ENCODE results near the gene ZNF382.

Gene ZNF382

DNA sequence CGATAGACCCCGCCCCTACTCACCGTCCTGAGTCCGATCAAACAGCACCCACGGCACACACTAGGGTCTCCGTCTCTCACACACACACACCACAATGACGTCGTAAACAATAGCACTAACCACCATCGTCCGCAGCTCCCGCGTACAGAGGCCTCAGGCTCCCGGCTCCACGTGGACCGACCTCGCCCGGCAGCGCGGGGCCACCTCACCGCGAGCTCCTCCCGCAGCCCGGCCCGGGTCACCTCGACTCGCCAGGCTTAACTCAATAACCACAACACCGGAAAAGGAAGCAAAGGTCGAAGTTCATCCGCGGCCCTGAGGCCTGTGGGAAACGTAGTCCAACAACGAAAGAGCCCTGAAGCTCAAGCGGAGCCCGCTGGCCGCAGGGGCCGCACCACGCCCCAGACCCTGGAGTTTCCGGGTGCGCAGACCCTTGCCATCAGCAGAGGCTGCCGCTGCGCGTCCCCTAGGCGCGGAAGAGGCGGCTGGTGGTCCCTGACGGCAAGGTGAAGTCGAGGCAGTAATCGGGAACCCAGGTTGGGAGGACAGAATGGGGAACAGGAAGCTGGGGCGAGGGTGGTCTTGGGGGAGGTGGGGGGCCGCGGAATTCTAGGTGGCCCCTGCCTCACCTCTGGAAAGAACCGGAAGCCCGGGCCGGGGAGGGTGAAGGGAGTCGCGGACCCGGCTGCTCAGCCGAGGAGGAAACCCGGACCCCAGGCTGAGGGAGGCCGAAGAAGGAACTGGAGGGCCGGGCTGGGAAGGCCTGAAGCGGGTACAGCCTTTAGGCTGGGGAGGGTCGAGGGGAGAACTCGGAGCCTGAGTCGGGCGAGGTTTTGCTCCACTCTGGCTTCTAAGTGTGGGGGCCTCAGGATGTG lies 31.9 kb upstream of the ZNF382 start, which contains the start of gene ZNF529 (continued):
- no peak for TF ChIP-seq ZNF677 (tag by site-specific recombination; IDR thresholded peaks at IDR 0.05)
- TF ChIP-seq ZNF133 (tag by site-specific recombination; IDR thresholded peaks at IDR 0.05): peak; percentile 82
- peak; percentile 99 for TF ChIP-seq ZBTB21 (tag by site-specific recombination; IDR thresholded peaks at IDR 0.05)
- 0 out of 2 replicates have a peak, but pooled peaks have one; percentile 46 for TF ChIP-seq OVOL3 (tag by site-specific recombination; IDR thresholded peaks at IDR 0.05)
- no peak for TF ChIP-seq GFI1B (tag by site-specific recombination; IDR thresholded peaks at IDR 0.05)
- TF ChIP-seq ZNF157 (tag by site-specific recombination; IDR thresholded peaks at IDR 0.05): peak; percentile 65
- no peak for TF ChIP-seq ZNF658 (tag by site-specific recombination; IDR thresholded peaks at IDR 0.05)
- TF ChIP-seq, protein P1, sequence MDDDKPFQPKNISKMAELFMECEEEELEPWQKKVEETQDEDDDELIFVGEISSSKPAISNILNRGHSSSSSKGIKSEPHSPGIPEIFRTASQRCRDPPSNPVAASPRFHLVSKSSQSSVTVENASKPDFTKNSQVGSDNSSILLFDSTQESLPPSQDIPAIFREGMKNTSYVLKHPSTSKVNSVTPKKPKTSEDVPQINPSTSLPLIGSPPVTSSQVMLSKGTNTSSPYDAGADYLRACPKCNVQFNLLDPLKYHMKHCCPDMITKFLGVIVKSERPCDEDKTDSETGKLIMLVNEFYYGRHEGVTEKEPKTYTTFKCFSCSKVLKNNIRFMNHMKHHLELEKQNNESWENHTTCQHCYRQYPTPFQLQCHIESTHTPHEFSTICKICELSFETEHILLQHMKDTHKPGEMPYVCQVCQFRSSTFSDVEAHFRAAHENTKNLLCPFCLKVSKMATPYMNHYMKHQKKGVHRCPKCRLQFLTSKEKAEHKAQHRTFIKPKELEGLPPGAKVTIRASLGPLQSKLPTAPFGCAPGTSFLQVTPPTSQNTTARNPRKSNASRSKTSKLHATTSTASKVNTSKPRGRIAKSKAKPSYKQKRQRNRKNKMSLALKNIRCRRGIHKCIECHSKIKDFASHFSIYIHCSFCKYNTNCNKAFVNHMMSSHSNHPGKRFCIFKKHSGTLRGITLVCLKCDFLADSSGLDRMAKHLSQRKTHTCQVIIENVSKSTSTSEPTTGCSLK (tag by site-specific recombination; IDR thresholded peaks at IDR 0.05): no peak
- peak; percentile 100 for TF ChIP-seq ZNF223 (tag by site-specific recombination; IDR thresholded peaks at IDR 0.05)
- peak; percentile 99 for TF ChIP-seq ZFP37 (tag by site-specific recombination; IDR thresholded peaks at IDR 0.05)
- TF ChIP-seq ZNF404 (tag by site-specific recombination; IDR thresholded peaks at IDR 0.05): no peak
- peak; percentile 99 for TF ChIP-seq ZNF629 (tag by site-specific recombination; IDR thresholded peaks at IDR 0.05)
- TF ChIP-seq, protein P2, sequence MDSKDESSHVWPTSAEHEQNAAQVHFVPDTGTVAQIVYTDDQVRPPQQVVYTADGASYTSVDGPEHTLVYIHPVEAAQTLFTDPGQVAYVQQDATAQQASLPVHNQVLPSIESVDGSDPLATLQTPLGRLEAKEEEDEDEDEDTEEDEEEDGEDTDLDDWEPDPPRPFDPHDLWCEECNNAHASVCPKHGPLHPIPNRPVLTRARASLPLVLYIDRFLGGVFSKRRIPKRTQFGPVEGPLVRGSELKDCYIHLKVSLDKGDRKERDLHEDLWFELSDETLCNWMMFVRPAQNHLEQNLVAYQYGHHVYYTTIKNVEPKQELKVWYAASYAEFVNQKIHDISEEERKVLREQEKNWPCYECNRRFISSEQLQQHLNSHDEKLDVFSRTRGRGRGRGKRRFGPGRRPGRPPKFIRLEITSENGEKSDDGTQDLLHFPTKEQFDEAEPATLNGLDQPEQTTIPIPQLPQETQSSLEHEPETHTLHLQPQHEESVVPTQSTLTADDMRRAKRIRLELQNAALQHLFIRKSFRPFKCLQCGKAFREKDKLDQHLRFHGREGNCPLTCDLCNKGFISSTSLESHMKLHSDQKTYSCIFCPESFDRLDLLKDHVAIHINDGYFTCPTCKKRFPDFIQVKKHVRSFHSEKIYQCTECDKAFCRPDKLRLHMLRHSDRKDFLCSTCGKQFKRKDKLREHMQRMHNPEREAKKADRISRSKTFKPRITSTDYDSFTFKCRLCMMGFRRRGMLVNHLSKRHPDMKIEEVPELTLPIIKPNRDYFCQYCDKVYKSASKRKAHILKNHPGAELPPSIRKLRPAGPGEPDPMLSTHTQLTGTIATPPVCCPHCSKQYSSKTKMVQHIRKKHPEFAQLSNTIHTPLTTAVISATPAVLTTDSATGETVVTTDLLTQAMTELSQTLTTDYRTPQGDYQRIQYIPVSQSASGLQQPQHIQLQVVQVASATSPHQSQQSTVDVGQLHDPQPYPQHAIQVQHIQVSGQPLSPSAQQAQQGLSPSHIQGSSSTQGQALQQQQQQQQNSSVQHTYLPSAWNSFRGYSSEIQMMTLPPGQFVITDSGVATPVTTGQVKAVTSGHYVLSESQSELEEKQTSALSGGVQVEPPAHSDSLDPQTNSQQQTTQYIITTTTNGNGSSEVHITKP (tag by site-specific recombination; IDR thresholded peaks at IDR 0.05): peak; percentile 91
- TF ChIP-seq KLF8 (tag by site-specific recombination; IDR thresholded peaks at IDR 0.05): peak; percentile 98
- TF ChIP-seq ZNF830 (tag by site-specific recombination; IDR thresholded peaks at IDR 0.05; ENCODE audit: low read depth): no peak
- TF ChIP-seq, protein P3, sequence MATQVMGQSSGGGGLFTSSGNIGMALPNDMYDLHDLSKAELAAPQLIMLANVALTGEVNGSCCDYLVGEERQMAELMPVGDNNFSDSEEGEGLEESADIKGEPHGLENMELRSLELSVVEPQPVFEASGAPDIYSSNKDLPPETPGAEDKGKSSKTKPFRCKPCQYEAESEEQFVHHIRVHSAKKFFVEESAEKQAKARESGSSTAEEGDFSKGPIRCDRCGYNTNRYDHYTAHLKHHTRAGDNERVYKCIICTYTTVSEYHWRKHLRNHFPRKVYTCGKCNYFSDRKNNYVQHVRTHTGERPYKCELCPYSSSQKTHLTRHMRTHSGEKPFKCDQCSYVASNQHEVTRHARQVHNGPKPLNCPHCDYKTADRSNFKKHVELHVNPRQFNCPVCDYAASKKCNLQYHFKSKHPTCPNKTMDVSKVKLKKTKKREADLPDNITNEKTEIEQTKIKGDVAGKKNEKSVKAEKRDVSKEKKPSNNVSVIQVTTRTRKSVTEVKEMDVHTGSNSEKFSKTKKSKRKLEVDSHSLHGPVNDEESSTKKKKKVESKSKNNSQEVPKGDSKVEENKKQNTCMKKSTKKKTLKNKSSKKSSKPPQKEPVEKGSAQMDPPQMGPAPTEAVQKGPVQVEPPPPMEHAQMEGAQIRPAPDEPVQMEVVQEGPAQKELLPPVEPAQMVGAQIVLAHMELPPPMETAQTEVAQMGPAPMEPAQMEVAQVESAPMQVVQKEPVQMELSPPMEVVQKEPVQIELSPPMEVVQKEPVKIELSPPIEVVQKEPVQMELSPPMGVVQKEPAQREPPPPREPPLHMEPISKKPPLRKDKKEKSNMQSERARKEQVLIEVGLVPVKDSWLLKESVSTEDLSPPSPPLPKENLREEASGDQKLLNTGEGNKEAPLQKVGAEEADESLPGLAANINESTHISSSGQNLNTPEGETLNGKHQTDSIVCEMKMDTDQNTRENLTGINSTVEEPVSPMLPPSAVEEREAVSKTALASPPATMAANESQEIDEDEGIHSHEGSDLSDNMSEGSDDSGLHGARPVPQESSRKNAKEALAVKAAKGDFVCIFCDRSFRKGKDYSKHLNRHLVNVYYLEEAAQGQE (tag by site-specific recombination; IDR thresholded peaks at IDR 0.05): peak; percentile 81; the same call in 1 of the 2 replicates
- no peak for TF ChIP-seq RBAK (tag by site-specific recombination; IDR thresholded peaks at IDR 0.05)
- peak; percentile 100 for TF ChIP-seq ZNF2 (tag by site-specific recombination; IDR thresholded peaks at IDR 0.05)
- TF ChIP-seq, protein P4, sequence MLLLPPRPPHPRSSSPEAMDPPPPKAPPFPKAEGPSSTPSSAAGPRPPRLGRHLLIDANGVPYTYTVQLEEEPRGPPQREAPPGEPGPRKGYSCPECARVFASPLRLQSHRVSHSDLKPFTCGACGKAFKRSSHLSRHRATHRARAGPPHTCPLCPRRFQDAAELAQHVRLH (tag by site-specific recombination; IDR thresholded peaks at IDR 0.05): peak; percentile 95
- no peak for TF ChIP-seq ZNF776 (tag by site-specific recombination; IDR thresholded peaks at IDR 0.05; ENCODE audit: borderline replicate concordance)
- TF ChIP-seq ZFP41 (tag by site-specific recombination; IDR thresholded peaks at IDR 0.05; ENCODE audit: borderline replicate concordance): no peak; the same call in 1 of the 2 replicates
- TF ChIP-seq ZNF140 (tag by site-specific recombination; IDR thresholded peaks at IDR 0.05): no peak
- peak; percentile 90; the same call in 1 of the 2 replicates for TF ChIP-seq KLF7 (tag by site-specific recombination; IDR thresholded peaks at IDR 0.05; ENCODE audit: borderline replicate concordance)
- no peak for TF ChIP-seq ZNF433 (tag by site-specific recombination; IDR thresholded peaks at IDR 0.05; ENCODE audit: low read depth)
- TF ChIP-seq ZNF37A (tag by site-specific recombination; IDR thresholded peaks at IDR 0.05): no peak
- TF ChIP-seq ZNF416 (tag by site-specific recombination; IDR thresholded peaks at IDR 0.05): peak; percentile 75; the same call in 1 of the 2 replicates
- TF ChIP-seq, protein P5, sequence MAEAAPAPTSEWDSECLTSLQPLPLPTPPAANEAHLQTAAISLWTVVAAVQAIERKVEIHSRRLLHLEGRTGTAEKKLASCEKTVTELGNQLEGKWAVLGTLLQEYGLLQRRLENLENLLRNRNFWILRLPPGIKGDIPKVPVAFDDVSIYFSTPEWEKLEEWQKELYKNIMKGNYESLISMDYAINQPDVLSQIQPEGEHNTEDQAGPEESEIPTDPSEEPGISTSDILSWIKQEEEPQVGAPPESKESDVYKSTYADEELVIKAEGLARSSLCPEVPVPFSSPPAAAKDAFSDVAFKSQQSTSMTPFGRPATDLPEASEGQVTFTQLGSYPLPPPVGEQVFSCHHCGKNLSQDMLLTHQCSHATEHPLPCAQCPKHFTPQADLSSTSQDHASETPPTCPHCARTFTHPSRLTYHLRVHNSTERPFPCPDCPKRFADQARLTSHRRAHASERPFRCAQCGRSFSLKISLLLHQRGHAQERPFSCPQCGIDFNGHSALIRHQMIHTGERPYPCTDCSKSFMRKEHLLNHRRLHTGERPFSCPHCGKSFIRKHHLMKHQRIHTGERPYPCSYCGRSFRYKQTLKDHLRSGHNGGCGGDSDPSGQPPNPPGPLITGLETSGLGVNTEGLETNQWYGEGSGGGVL (tag by site-specific recombination; IDR thresholded peaks at IDR 0.05): peak; percentile 59
- no peak for TF ChIP-seq ZNF670 (tag by site-specific recombination; IDR thresholded peaks at IDR 0.05; ENCODE audit: low read depth)
- peak; percentile 100 for TF ChIP-seq ZEB2 (tag by site-specific recombination; IDR thresholded peaks at IDR 0.05)

Data from HEK293 (cell line).